SK-N-SH (cell line): Measurements from ENCODE around the gene ARHGAP11A. TPM values are rescaled to one million over a fixed set of nuclear protein-coding genes. Genes with fewer than 3 reads are reported as not detected.

ENCODE experiments used
- CTCF ChIA-PET: fragments of 300-600, 350-600 bp; formaldehyde crosslinking; extraction: SDS; loops from one replicate; lab custom pipeline; 2021; lab: Yijun Ruan, JAX
- POLR2A ChIA-PET: fragments of 350-600 bp; sonication (Branson Sonifier 250); formaldehyde crosslinking; extraction: SDS; loops from one replicate; lab custom pipeline; 2020; ENCODE audit warnings: antibody characterized with exemption, inconsistent platforms; lab: Yijun Ruan, JAX
- DNase-seq: peaks from one replicate; pipeline ENCODE4 v3.0.0; 2012
- H2AFZ ChIP-seq: fragments of 200-600 bp; sonication (generic); 2 replicates; pipeline ENCODE4 v1.8.1; 2016; ENCODE audit warnings: antibody characterized with exemption, mild to moderate bottlenecking, low read depth
- H3F3A ChIP-seq: fragments of 200-600 bp; sonication (generic); replicated peaks from 2 replicates; pipeline ENCODE3; 2016; ENCODE audit warnings: antibody characterized with exemption, mild to moderate bottlenecking; ENCODE audit not compliant: insufficient read depth
- H3K27ac ChIP-seq, 2 experiments: fragments of 200-500 bp in 1 of 2; fragments of 200-600 bp in 1 of 2; sonication (Bioruptor generic) in 1 of 2; sonication (generic), shearing (Covaris generic) in 1 of 2; 2 replicates each; pipeline versions ENCODE4 v1.5.1 to v1.6.1; 2014 to 2016; ENCODE audit warnings: low read depth in 2 of 2, inconsistent platforms in 1 of 2, low read length in 1 of 2, mild to moderate bottlenecking in 1 of 2, mixed read lengths in 1 of 2
- H3K27me3 ChIP-seq: fragments of 200-600 bp; sonication (generic), shearing (Covaris generic); 2 replicates; pipeline ENCODE4 v1.6.1; 2016; ENCODE audit warnings: mixed run types; ENCODE audit not compliant: insufficient read depth
- H3K36me3 ChIP-seq, 2 experiments: fragments of 200-500 bp in 1 of 2; fragments of 200-600 bp in 1 of 2; sonication (Bioruptor generic) in 1 of 2; sonication (generic) in 1 of 2; replicated peaks in 1 of 2; 2 replicates each; pipeline versions ENCODE3 to v1.5.1; 2014 to 2016; ENCODE audit warnings: low read length in 1 of 2, mild to moderate bottlenecking in 1 of 2; ENCODE audit not compliant: insufficient read depth in 2 of 2, control insufficient read depth in 1 of 2
- H3K4me1 ChIP-seq, 2 experiments: fragments of 200-500 bp in 1 of 2; fragments of 200-600 bp in 1 of 2; sonication (Bioruptor generic) in 1 of 2; sonication (generic), shearing (Covaris generic) in 1 of 2; 2 replicates each; pipeline versions ENCODE4 v1.5.1 to v1.6.1; 2014 to 2016; ENCODE audit warnings: low read depth in 1 of 2, low read length in 1 of 2, mixed run types in 1 of 2; ENCODE audit not compliant: insufficient read depth in 2 of 2, control insufficient read depth in 1 of 2
- H3K4me2 ChIP-seq: fragments of 200-600 bp; sonication (generic), shearing (Covaris generic); 2 replicates; pipeline ENCODE4 v1.6.1; 2017; ENCODE audit warnings: mixed run types
- H3K4me3 ChIP-seq, 2 experiments: fragments of 200-500 bp in 1 of 2; fragments of 200-600 bp in 1 of 2; sonication (Bioruptor generic) in 1 of 2; sonication (generic), shearing (Covaris generic) in 1 of 2; 2 replicates each; pipeline versions ENCODE4 v1.5.1 to v1.8.1; 2014 to 2016; ENCODE audit warnings: low read depth in 2 of 2, inconsistent platforms in 1 of 2, low read length in 1 of 2, mild to moderate bottlenecking in 1 of 2, mixed read lengths in 1 of 2, moderate library complexity in 1 of 2
- H3K79me2 ChIP-seq: fragments of 200-600 bp; sonication (generic); 2 replicates; pipeline ENCODE4 v1.8.1; 2017; ENCODE audit warnings: mild to moderate bottlenecking; ENCODE audit not compliant: insufficient read depth
- H3K9ac ChIP-seq: fragments of 200-600 bp; sonication (generic); 2 replicates; pipeline ENCODE4 v1.6.1; 2017; ENCODE audit warnings: mixed run types
- H3K9me2 ChIP-seq: fragments of 200-600 bp; sonication (generic); 2 replicates; pipeline ENCODE4 v1.6.1; 2017; ENCODE audit warnings: mixed run types
- H3K9me3 ChIP-seq: fragments of 200-600 bp; sonication (generic); 2 replicates; pipeline ENCODE4 v1.6.1; 2017; ENCODE audit warnings: mixed run types, mild to moderate bottlenecking, moderate library complexity
- H4K20me1 ChIP-seq: fragments of 200-600 bp; sonication (generic); 2 replicates; pipeline ENCODE4 v1.6.1; 2017; ENCODE audit warnings: mild to moderate bottlenecking, mixed run types; ENCODE audit not compliant: insufficient read depth
- CTCF ChIP-seq: fragments of 200-600 bp; sonication (generic); IDR thresholded peaks from 2 replicates; pipeline ENCODE4 v1.6.1; 2017; ENCODE audit warnings: antibody characterized with exemption, mild to moderate bottlenecking, moderate library complexity
- EZH2phosphoT487 ChIP-seq: fragments of 200-600 bp; sonication (generic); IDR thresholded peaks from 2 replicates; pipeline ENCODE4 v1.6.1; 2017; ENCODE audit warnings: low read depth, mixed run types, mild to moderate bottlenecking, antibody characterized with exemption, moderate library complexity, borderline replicate concordance
- FOSL2 ChIP-seq: IDR thresholded peaks from 2 replicates; pipeline ENCODE4 v1.4.0; 2012; ENCODE audit warnings: low read depth, mild to moderate bottlenecking, moderate library complexity, borderline replicate concordance
- GABPA ChIP-seq: IDR thresholded peaks from 2 replicates; pipeline ENCODE4 v1.4.0; 2012; ENCODE audit warnings: low read depth, mild to moderate bottlenecking
- JUND ChIP-seq: IDR thresholded peaks from 2 replicates; pipeline ENCODE4 v1.4.0; 2012
- NFIC ChIP-seq: IDR thresholded peaks from 2 replicates; pipeline ENCODE4 v1.4.0; 2012; ENCODE audit warnings: borderline replicate concordance
- POLR2AphosphoS5 ChIP-seq: IDR thresholded peaks from 2 replicates; pipeline ENCODE4 v1.6.1; 2012; ENCODE audit warnings: low read depth, low read length
- RAD21 ChIP-seq: IDR thresholded peaks from 2 replicates; pipeline ENCODE4 v1.6.1; 2012; ENCODE audit warnings: mild to moderate bottlenecking, low read length
- RCOR1 ChIP-seq: fragments of 150-350 bp; IDR thresholded peaks from 2 replicates; pipeline ENCODE4 v1.6.1; 2017; ENCODE audit warnings: antibody characterized with exemption, low read length
- SIN3A ChIP-seq: IDR thresholded peaks from 2 replicates; pipeline ENCODE4 v1.6.1; 2012; ENCODE audit warnings: low read depth, mild to moderate bottlenecking, low read length, moderate library complexity, borderline replicate concordance
- SMC3 ChIP-seq: IDR thresholded peaks from 2 replicates; pipeline ENCODE4 v1.6.1; 2012; ENCODE audit warnings: low read depth, low read length, improper control_type of control experiment
- TAF1 ChIP-seq: IDR thresholded peaks from 2 replicates; pipeline ENCODE4 v1.6.1; 2012; ENCODE audit warnings: low read depth, mild to moderate bottlenecking, low read length, moderate library complexity, borderline replicate concordance
- TCF12 ChIP-seq: IDR thresholded peaks from 2 replicates; pipeline ENCODE4 v1.4.0; 2012
- TEAD4 ChIP-seq: IDR thresholded peaks from 2 replicates; pipeline ENCODE4 v1.4.0; 2012; ENCODE audit warnings: mild to moderate bottlenecking, borderline replicate concordance; ENCODE audit not compliant: insufficient read depth
- USF1 ChIP-seq: IDR thresholded peaks from 2 replicates; pipeline ENCODE4 v1.4.0; 2012; ENCODE audit warnings: low read depth, borderline replicate concordance
- USF2 ChIP-seq: fragments of 150-350 bp; IDR thresholded peaks from 2 replicates; pipeline ENCODE4 v1.6.1; 2017; ENCODE audit warnings: antibody characterized with exemption, low read length, low read depth, borderline replicate concordance
- ZBTB33 ChIP-seq: IDR thresholded peaks from 2 replicates; pipeline ENCODE4 v1.4.0; 2012; ENCODE audit warnings: low read depth, borderline replicate concordance
- WGBS: methylation state at CpG from one replicate; pipeline ENCODE4 v1.1.6; 2017; ENCODE audit warnings: low lambda C conversion rate; 5-methylcytosine and 5-hydroxymethylcytosine counted together
- polyA plus RNA-seq, 3 experiments: library from polyadenylated mRNA; depleted of rRNA; stranded (reverse); fragments of >200 nt; gene quantifications; 2 replicates each; pipeline ENCODE4 v1.2.3, GENCODE V29; 2012
- TF ChIP-seq, protein P1 (sequence below): IDR thresholded peaks from 2 replicates; pipeline ENCODE4; 2012

The ARHGAP11A gene
- polyA plus RNA-seq, 1 of the 3 experiments (the other 2 are of a cell fraction): 4.8 TPM

- peak; percentile 71 for DNase-seq
- Histone ChIP-seq H3K79me2 (no peaks in the 10 kb centered on the region), H4K20me1 (no peaks in the 10 kb centered on the region), H2AFZ (no peak overlapping the region), H3K9me3 (no peaks in the 10 kb centered on the region), H3K4me3 (no peak overlapping the region), H3K4me1 (peaks cover 0 to 7% of the 10 kb centered on the region in 2 experiments; a peak in 2 of 4 replicates), H3K9ac (no peak overlapping the region), H3F3A (peaks cover 3% of the 10 kb centered on the region), H3K4me2 (no peak overlapping the region), H3K9me2 (no peaks in the 10 kb centered on the region), H3K27me3 (no peaks in the 10 kb centered on the region), H3K27ac (no peak overlapping the region), H3K36me3 (no peaks in the 10 kb centered on the region)
- ChIA-PET CTCF (interaction anchor here (0.6 to 6.8 kb wide), 16 partner anchors 7 to 372 kb away, joined by 3 to 62 read pairs (median 4); partner anchors contain the start of gene SCG5), POLR2A (interaction anchor here (0.6 kb wide), 1 partner anchor 179 kb away, joined by 3 read pairs; no protein-coding TSS in a partner anchor)
- no peak for TF ChIP-seq USF2
- no peak for TF ChIP-seq SIN3A
- no peak for TF ChIP-seq POLR2AphosphoS5
- TF ChIP-seq CTCF: peak; percentile 94
- TF ChIP-seq, protein P1, sequence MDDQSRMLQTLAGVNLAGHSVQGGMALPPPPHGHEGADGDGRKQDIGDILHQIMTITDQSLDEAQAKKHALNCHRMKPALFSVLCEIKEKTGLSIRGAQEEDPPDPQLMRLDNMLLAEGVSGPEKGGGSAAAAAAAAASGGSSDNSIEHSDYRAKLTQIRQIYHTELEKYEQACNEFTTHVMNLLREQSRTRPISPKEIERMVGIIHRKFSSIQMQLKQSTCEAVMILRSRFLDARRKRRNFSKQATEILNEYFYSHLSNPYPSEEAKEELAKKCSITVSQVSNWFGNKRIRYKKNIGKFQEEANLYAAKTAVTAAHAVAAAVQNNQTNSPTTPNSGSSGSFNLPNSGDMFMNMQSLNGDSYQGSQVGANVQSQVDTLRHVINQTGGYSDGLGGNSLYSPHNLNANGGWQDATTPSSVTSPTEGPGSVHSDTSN: no peak
- TF ChIP-seq GABPA: no peak
- TF ChIP-seq SMC3: peak; percentile 67
- TF ChIP-seq TAF1: no peak
- no peak for TF ChIP-seq USF1
- no peak for TF ChIP-seq JUND
- no peak for TF ChIP-seq RCOR1
- peak; percentile 78 for TF ChIP-seq RAD21
- WGBS: 44% methylated on average over 6 of the region's 6 CpGs
Observed at GRCh38 chr15:32651229-32651837, 36.0 kb downstream of the ARHGAP11A start.

DNA sequence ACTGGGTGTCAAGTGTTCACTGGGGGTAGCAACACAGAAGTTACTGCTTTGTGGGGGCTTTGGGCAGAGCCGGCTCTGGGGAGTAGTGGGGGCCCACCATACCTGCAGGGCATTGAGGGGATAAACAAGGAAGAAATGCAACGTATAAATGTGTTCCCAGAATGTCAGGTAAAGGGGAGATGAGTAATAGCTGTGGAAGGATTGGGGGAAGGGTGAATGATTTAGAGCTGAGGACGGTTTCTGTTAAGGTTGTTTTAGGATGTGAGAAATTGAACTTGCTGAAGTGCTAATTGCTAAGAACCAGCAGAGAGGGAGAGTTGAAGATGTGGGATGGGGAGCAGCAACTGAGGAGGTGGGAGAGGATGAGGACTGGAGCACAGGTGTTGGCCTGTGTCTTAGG is 36.9 kb downstream of the ARHGAP11A start:
- H3K4me1 ChIP-seq: peaks cover 0 to 7% of the 10 kb centered on the region in 2 experiments; a peak in 2 of 4 replicates
- 80% methylated on average over 3 of the region's 3 CpGs for WGBS
- no peak for DNase-seq
- H3K79me2 ChIP-seq: no peaks in the 10 kb centered on the region
- no peaks in the 10 kb centered on the region for H3K9me3 ChIP-seq
- H3K4me2 ChIP-seq: no peak overlapping the region
- H3K27ac ChIP-seq: no peak overlapping the region
- H3K9ac ChIP-seq: no peak overlapping the region
- no peaks in the 10 kb centered on the region for H3K36me3 ChIP-seq
- H3K4me3 ChIP-seq: no peak overlapping the region
- no peak overlapping the region for H2AFZ ChIP-seq
- H3F3A ChIP-seq: no peaks in the 10 kb centered on the region
- H3K9me2 ChIP-seq: no peaks in the 10 kb centered on the region
- POLR2A ChIA-PET: no interaction called here
- CTCF ChIA-PET: interaction anchor here (1.4 to 6.8 kb wide), 3 partner anchors 10 to 343 kb away, joined by 3 to 62 read pairs (median 11); no protein-coding TSS in a partner anchor
- no peaks in the 10 kb centered on the region for H4K20me1 ChIP-seq
- H3K27me3 ChIP-seq: no peaks in the 10 kb centered on the region
- TF ChIP-seq EZH2phosphoT487 (no peak), TCF12 (no peak), ZBTB33 (no peak), TAF1 (no peak), TEAD4 (no peak), NFIC (no peak), FOSL2 (no peak), SIN3A (no peak)
- TF ChIP-seq, protein P1: no peak
